Right lobe of liver (tissue), 6 donors: Measurements from ENCODE around the gene NUMA1. TPM values are rescaled to one million over a fixed set of nuclear protein-coding genes. Genes with fewer than 3 reads are reported as not detected.

ENCODE experiments used
- ATAC-seq, 4 donors: fragments of 200-7000 bp; cut with Tn5 transposase; one replicate each; pipeline ENCODE4 v1.9.1; 2020; ENCODE audit warnings: mild to moderate bottlenecking in 4 of 4, moderate library complexity in 4 of 4
- DNase-seq, 3 donors: peaks; one replicate each; pipeline ENCODE4 v3.0.0-alpha.2; 2020
- H3K27ac ChIP-seq, 3 donors: fragments of 200-600 bp; one replicate each; pipeline ENCODE4 v1.8.0; 2022
- H3K27me3 ChIP-seq, 2 donors: fragments of 200-600 bp; one replicate each; pipeline ENCODE4 v1.8.0; 2022
- H3K36me3 ChIP-seq, 4 donors: fragments of 200-600 bp; sonication (generic) in 1 of 4; one replicate each; pipeline versions ENCODE4 v1.5.1 to v1.8.0; 2017 to 2022; ENCODE audit warnings: control low read depth in 1 of 4
- H3K4me1 ChIP-seq, 4 donors: fragments of 200-600 bp; sonication (generic) in 1 of 4; one replicate each; pipeline versions ENCODE4 v1.5.1 to v1.8.0; 2017 to 2022; ENCODE audit warnings: control low read depth in 1 of 4
- H3K4me3 ChIP-seq, 3 donors: fragments of 200-600 bp; one replicate each; pipeline ENCODE4 v1.8.0; 2022
- H3K9me3 ChIP-seq, 4 donors: fragments of 200-600 bp; sonication (generic) in 1 of 4; one replicate each; pipeline versions ENCODE4 v1.5.1 to v1.8.0; 2017 to 2022; ENCODE audit warnings: control low read depth in 1 of 4
- POLR2A ChIP-seq: fragments of 450-650 bp; IDR thresholded peaks from one replicate; pipeline ENCODE4 v1.6.1; 2017; ENCODE audit warnings: antibody characterized with exemption, mild to moderate bottlenecking
- WGBS: methylation state at CpG from one replicate; pipeline ENCODE4 v1.1.6; 2018; ENCODE audit warnings: low coverage, low lambda C conversion rate; ENCODE audit not compliant: insufficient coverage; ENCODE audit errors: missing lambda C conversion rate; 5-methylcytosine and 5-hydroxymethylcytosine counted together
- intact Hi-C, 2 donors: fragments of 100-400 bp; cut with DNase I; formaldehyde crosslinking; loops; one replicate each; pipeline versions ENCODE4 v1.11.2 to v1.14.1; 2022
- total RNA-seq, 6 experiments: library from RNA; depleted of rRNA in 2 of 6; stranded (reverse); fragments of >200 nt in 2 of 6; fragmentation: NEBNext Ultra II Directional in 3 of 6; extraction: Animal tissue kit (Norgen Biotek cat#: 25700) in 3 of 6; gene quantifications; one replicate each; pipeline versions ENCODE4 v1.1.0 to v1.2.4, GENCODE V29; 2016 to 2023
- TF ChIP-seq, protein P1 (sequence below), 4 donors: fragments of 200-600 bp in 3 of 4; fragments of 450-650 bp in 1 of 4; IDR thresholded peaks; one replicate each; pipeline versions ENCODE4 v1.5.1 to v1.8.0; 2016 to 2022; ENCODE audit warnings: antibody characterized with exemption in 4 of 4, mild to moderate bottlenecking in 2 of 4
- donor health status: DM: no; HTN: yes; CAD: no.
- donor health status: DM: no; HTN: no; CAD: no.
- donor health status: DM: no; HTN: no; CAD: no.
- donor health status: DM: no; HTN: yes; CAD: no.
- donor health status: DM: no; HTN: yes; CAD: no.

The NUMA1 gene
- total RNA-seq, 6 experiments from 2014 or later, result 47.3 to 62.5 (median 54.5) TPM

DNA sequence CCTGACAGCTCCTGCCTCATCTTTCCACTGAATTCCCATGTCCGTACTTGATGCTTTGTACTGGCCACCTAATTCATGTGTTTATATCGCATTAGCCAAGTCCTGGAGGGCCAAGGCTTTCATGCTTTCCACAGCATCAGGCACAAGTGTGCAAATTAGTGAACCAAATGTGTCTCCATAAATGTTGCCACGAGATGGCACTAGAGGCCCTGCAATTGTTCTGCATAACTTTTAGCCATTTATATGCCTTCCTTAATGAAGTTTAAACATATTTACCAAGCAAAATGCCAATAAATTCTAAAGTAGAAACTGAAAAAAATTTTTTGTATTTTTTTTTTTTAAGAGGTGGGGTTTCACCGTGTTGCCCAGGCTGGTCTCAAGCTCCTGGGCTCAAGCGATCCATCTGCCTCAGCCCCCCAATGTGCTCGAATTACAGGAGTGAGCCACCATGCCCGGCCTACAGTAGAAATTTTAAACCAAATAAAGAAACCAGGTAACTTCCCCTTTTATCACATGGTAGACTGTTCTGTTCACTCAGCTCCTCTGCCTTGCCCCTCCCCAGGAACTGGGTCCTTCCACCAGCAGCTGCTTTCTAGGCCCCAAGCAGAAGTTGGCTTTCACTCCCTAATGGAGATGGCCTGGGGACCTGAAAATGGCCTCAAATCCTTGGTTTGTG is 102.5 kb downstream of the NUMA1 start:
- DNase-seq (no peak), ATAC-seq (peak; percentile 82 to 88 (median 86))
- H3K9me3 ChIP-seq, result no peaks in the 10 kb centered on the region
- TF ChIP-seq, protein P1, sequence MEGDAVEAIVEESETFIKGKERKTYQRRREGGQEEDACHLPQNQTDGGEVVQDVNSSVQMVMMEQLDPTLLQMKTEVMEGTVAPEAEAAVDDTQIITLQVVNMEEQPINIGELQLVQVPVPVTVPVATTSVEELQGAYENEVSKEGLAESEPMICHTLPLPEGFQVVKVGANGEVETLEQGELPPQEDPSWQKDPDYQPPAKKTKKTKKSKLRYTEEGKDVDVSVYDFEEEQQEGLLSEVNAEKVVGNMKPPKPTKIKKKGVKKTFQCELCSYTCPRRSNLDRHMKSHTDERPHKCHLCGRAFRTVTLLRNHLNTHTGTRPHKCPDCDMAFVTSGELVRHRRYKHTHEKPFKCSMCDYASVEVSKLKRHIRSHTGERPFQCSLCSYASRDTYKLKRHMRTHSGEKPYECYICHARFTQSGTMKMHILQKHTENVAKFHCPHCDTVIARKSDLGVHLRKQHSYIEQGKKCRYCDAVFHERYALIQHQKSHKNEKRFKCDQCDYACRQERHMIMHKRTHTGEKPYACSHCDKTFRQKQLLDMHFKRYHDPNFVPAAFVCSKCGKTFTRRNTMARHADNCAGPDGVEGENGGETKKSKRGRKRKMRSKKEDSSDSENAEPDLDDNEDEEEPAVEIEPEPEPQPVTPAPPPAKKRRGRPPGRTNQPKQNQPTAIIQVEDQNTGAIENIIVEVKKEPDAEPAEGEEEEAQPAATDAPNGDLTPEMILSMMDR (IDR thresholded peaks at IDR 0.05), result peak; percentile 71 to 75 (median 74)
- TF ChIP-seq POLR2A, result no peak
- H3K36me3 ChIP-seq, result no peaks in the 10 kb centered on the region
- no peaks in the 10 kb centered on the region for H3K4me1 ChIP-seq
- no peak overlapping the region for H3K4me3 ChIP-seq
- intact Hi-C loops, result no loop called here
- 34% methylated on average over 7 of the region's 7 CpGs for WGBS
- no peaks in the 10 kb centered on the region for H3K27me3 ChIP-seq
- no peak overlapping the region for H3K27ac ChIP-seq

DNA sequence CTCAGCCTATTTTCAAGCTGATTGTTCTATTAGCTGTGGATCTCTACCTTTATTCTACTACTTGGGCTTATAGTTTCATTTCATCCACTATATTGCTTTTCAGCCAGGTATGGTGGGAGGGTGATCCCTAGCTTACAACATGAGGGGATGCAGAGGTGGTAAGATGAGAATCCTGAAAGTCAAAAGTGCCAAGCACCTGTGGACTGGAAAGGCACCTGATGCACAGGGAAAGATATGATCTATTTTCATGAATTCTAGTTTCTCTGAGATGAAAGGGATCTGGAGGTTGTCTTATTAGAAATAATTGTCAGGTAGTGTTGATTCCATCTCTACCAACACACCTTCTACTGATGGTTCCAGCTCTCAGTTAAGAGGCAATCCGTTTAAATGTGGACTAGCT is 103.3 kb downstream of the NUMA1 start:
- ATAC-seq, result no peak

DNA sequence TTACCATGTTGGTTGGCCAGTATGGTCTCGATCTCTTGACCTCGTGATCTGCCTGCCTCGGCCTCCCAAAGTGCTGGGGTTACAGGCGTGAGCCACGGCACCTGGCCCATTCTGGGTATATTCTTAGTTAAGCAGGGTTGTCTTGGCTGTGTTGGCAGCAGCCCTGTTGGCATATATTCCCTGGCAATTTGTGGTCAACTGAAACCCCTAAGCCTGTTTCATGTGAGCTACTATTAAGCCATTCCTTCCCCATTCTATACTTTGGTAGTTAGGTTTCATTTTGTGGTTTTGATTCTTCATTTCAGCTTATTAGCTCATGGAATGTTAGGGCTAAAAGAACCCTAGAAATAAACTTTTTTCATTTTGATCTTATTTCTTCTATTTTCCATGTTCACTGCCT is 103.8 kb downstream of the NUMA1 start:
- no peaks in the 10 kb centered on the region for H3K4me1 ChIP-seq
- WGBS, result no CpG with 5 or more reads among the region's 5 CpGs
- intact Hi-C loops, result no loop called here

More for the DNA sequence above, 103.3 kb downstream of the NUMA1 start:
- no peaks in the 10 kb centered on the region for H3K27me3 ChIP-seq
- no peaks in the 10 kb centered on the region for H3K4me1 ChIP-seq
- no peak for DNase-seq
- TF ChIP-seq POLR2A, result no peak
- TF ChIP-seq, protein P1 (IDR thresholded peaks at IDR 0.05), result no peak
- no peaks in the 10 kb centered on the region for H3K9me3 ChIP-seq
- 71% methylated on average over 1 of the region's 1 CpG for WGBS
- H3K27ac ChIP-seq, result no peak overlapping the region
- peaks cover 0 to 3% (median 0%) of the 10 kb centered on the region in 4 donors for H3K36me3 ChIP-seq
- intact Hi-C loops, result no loop called here
- no peak overlapping the region for H3K4me3 ChIP-seq

DNA sequence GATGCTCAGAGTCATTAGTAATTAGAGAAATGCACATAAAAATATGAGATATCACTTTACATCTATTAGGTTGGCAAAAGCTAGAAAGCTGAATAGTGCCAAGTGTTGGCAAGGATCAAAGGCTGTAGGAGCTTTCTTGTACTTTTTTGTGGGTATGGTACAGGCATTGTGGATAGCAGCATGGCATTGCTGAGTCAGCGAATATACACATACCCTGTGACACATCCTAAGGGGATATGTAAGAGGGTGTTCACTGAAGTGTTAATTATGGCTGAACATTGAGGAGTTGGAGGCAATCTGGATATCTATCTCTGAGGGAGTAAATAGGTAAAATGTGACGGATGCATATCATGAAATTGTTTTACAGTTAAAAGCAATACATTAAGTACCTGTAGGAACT is 108.7 kb downstream of the NUMA1 start:
- H3K27ac ChIP-seq, result no peak overlapping the region
- peak in 1 of 4 donors; percentile 12 for ATAC-seq
- no peak for DNase-seq
- no peaks in the 10 kb centered on the region for H3K4me1 ChIP-seq
- TF ChIP-seq, protein P1 (IDR thresholded peaks at IDR 0.05), result no peak
- TF ChIP-seq POLR2A, result no peak
- H3K4me3 ChIP-seq, result no peak overlapping the region
- intact Hi-C loops, result no loop called here
- peaks cover 0 to 15% (median 0%) of the 10 kb centered on the region in 4 donors for H3K36me3 ChIP-seq
- WGBS, result 91% methylated on average over 2 of the region's 2 CpGs
- H3K9me3 ChIP-seq, result no peaks in the 10 kb centered on the region
- H3K27me3 ChIP-seq, result no peaks in the 10 kb centered on the region

More for the DNA sequence above, 103.8 kb downstream of the NUMA1 start:
- H3K27ac ChIP-seq, result no peak overlapping the region
- H3K4me3 ChIP-seq, result no peak overlapping the region
- no peak for DNase-seq
- TF ChIP-seq, protein P1 (IDR thresholded peaks at IDR 0.05), result no peak
- no peak for TF ChIP-seq POLR2A
- no peaks in the 10 kb centered on the region for H3K9me3 ChIP-seq
- peaks cover 0 to 3% (median 0%) of the 10 kb centered on the region in 4 donors for H3K36me3 ChIP-seq
- no peak for ATAC-seq
- H3K27me3 ChIP-seq, result no peaks in the 10 kb centered on the region
